Naive thymus-derived CD8-positive, alpha-beta T cell (primary cell): ENCODE data around the gene TIAM1. TPM values are rescaled to one million over a fixed set of nuclear protein-coding genes. Genes with fewer than 3 reads are reported as not detected.
A peak's percentile ranks its signal among the peaks of the same experiment; 100 is the strongest.

Experiments
- ATAC-seq, 2 donors: fragments of 150-1000 bp; cut with Tn5 transposase in 1 of 2; sonication (Bioruptor Pico), chemical (Tn5 transposase) in 1 of 2; 1 replicate in 1 of 2; 2 replicates in 1 of 2; pipeline ENCODE4 v1.10.0; 2021; ENCODE audit warnings: mild to moderate bottlenecking in 2 of 2, moderate library complexity in 2 of 2
- POLR2A ChIA-PET: fragments of 350-600 bp; sonication (Branson Sonifier 250); formaldehyde crosslinking; loops from one replicate; lab custom pipeline; 2021; ENCODE audit warnings: antibody characterized with exemption; lab: Charles Lee
- DNase-seq, 10 donors: peaks; one replicate each; pipeline versions ENCODE4 v3.0.0 to v3.0.0-alpha.2; 2020 to 2022
- H3K27ac Mint-ChIP-seq, 10 donors: one replicate each; pipeline ENCODE4 v1.8.0; 2020 to 2022; ENCODE audit warnings: mild to moderate bottlenecking in 10 of 10, mixed read lengths in 10 of 10, moderate library complexity in 4 of 10, inconsistent platforms in 1 of 10
- H3K27me3 Mint-ChIP-seq, 5 donors: one replicate each; pipeline ENCODE4 v1.8.0; 2021 to 2022; ENCODE audit warnings: mixed read lengths in 5 of 5
- H3K36me3 Mint-ChIP-seq, 3 donors: one replicate each; pipeline ENCODE4 v1.8.0; 2020 to 2022; ENCODE audit warnings: mixed read lengths in 3 of 3, mild to moderate bottlenecking in 2 of 3, inconsistent platforms in 1 of 3
- H3K4me1 Mint-ChIP-seq, 4 donors: one replicate each; pipeline ENCODE4 v1.8.0; 2021 to 2022; ENCODE audit warnings: mixed read lengths in 4 of 4
- H3K4me3 Mint-ChIP-seq, 10 donors: one replicate each; pipeline ENCODE4 v1.8.0; 2020 to 2022; ENCODE audit warnings: mild to moderate bottlenecking in 10 of 10, mixed read lengths in 10 of 10, moderate library complexity in 6 of 10, inconsistent platforms in 1 of 10
- H3K9me3 Mint-ChIP-seq, 9 donors: one replicate each; pipeline ENCODE4 v1.8.0; 2020 to 2022; ENCODE audit warnings: mixed read lengths in 9 of 9, mild to moderate bottlenecking in 3 of 9, inconsistent platforms in 1 of 9, moderate library complexity in 1 of 9
- polyA plus RNA-seq, 3 donors: library from polyadenylated mRNA; unstranded; fragments of 300-500 nt; fragmentation: Illumina TruSeq; gene quantifications; one replicate each; pipeline ENCODE4 v1.2.3, GENCODE V29; 2021
- total RNA-seq, 8 experiments: library from RNA in 2 of 8; stranded (reverse) in 2 of 8; gene quantifications; one replicate each; pipeline ENCODE4 v1.2.3 and lab custom pipeline; 2021 to 2026

Gene TIAM1
- total and polyA plus RNA-seq, 5 experiments from 2014 or later = 2.7 to 9.8 (median 4.0) TPM

GRCh38 chr21:31107176-31107785, 236.8 kb downstream of the TIAM1 start:
- ATAC-seq = no peak
- POLR2A ChIA-PET = interaction anchor here (1.1 kb wide), 1 partner anchor 74 kb away, joined by 3 read pairs; no protein-coding TSS in a partner anchor
- Mint-ChIP-seq H3K27me3 (no peaks in the 10 kb centered on the region), H3K9me3 (no peaks in the 10 kb centered on the region), H3K4me1 (peaks cover 7 to 33% (median 20%) of the 10 kb centered on the region in 4 donors), H3K36me3 (peaks cover 0 to 8% (median 0%) of the 10 kb centered on the region in 3 donors), H3K4me3 (no peak overlapping the region), H3K27ac (peak overlapping the region in 2 of 10 donors; percentile 6 to 57)
- no peak for DNase-seq

DNA sequence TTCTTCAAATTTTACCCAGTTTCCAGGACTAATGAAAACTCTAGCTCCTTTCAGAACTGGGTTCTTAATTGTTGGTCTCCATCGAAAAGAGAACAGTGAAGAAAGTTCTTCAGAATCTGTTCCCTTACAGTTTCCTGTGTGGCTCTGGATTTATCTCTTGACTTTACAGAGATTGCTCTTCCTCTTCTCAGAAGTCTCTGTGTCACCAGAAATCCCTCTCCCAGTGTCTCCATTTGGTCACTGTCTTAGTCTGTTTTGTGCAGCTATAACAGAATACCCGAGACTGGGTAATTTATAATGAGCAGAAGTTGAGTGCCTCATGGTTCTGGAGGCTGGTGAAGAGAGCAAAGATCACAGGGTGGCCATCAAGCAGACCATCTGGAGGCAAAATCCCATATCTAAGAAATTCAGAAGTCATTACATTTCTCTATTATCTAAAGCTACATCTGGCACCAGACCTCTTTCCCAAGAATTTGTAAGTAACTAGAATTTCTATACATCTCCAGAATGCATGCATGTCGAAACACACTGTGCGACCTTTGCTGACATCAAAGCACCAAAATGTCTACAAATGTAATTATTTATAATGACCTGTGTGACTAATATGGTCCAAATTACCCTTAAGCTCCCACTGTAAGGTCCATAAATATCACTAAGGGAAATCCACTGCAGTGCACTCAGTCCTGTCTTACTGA, 240.3 kb downstream of the TIAM1 start:
- peaks cover 5 to 31% (median 21%) of the 10 kb centered on the region in 4 donors for H3K4me1 Mint-ChIP-seq

GRCh38 chr21:31103163-31103562, 240.9 kb downstream of the TIAM1 start:
- Mint-ChIP-seq H3K4me3 (no peak overlapping the region), H3K27ac (peak overlapping the region in 1 of 10 donors; percentile 43), H3K36me3 (peaks cover 0 to 8% (median 0%) of the 10 kb centered on the region in 3 donors), H3K4me1 (peaks cover 7 to 31% (median 23%) of the 10 kb centered on the region in 4 donors), H3K9me3 (no peaks in the 10 kb centered on the region), H3K27me3 (peaks cover 0 to 1% (median 0%) of the 10 kb centered on the region in 5 donors)
- POLR2A ChIA-PET = interaction anchor here (0.6 to 2.2 kb wide), 2 partner anchors 79 to 278 kb away, joined by 5 to 9 read pairs; no protein-coding TSS in a partner anchor
- DNase-seq (no peak), ATAC-seq (no peak)

More for the DNA sequence above, 240.3 kb downstream of the TIAM1 start:
- H3K36me3 Mint-ChIP-seq = peaks cover 0 to 8% (median 0%) of the 10 kb centered on the region in 3 donors
- H3K27ac Mint-ChIP-seq = no peak overlapping the region
- DNase-seq (no peak), ATAC-seq (no peak)
- no peaks in the 10 kb centered on the region for H3K9me3 Mint-ChIP-seq
- POLR2A ChIA-PET = interaction anchor here (0.6 to 2.2 kb wide), 2 partner anchors 78 to 279 kb away, joined by 5 to 9 read pairs; no protein-coding TSS in a partner anchor
- no peaks in the 10 kb centered on the region for H3K27me3 Mint-ChIP-seq
- no peak overlapping the region for H3K4me3 Mint-ChIP-seq

GRCh38 chr21:31099122-31099521, 244.9 kb downstream of the TIAM1 start:
- Mint-ChIP-seq H3K27ac (no peak overlapping the region), H3K4me3 (no peak overlapping the region), H3K9me3 (peaks cover 0 to 10% (median 3%) of the 10 kb centered on the region in 9 donors), H3K36me3 (peaks cover 0 to 10% (median 6%) of the 10 kb centered on the region in 3 donors), H3K4me1 (peaks cover 4 to 27% (median 21%) of the 10 kb centered on the region in 4 donors), H3K27me3 (peaks cover 0 to 4% (median 1%) of the 10 kb centered on the region in 5 donors)
- ATAC-seq (no peak), DNase-seq (no peak)
- POLR2A ChIA-PET = interaction anchor here (0.7 to 2.2 kb wide), 2 partner anchors 34 to 44 kb away, joined by 3 to 5 read pairs; no protein-coding TSS in a partner anchor

DNA sequence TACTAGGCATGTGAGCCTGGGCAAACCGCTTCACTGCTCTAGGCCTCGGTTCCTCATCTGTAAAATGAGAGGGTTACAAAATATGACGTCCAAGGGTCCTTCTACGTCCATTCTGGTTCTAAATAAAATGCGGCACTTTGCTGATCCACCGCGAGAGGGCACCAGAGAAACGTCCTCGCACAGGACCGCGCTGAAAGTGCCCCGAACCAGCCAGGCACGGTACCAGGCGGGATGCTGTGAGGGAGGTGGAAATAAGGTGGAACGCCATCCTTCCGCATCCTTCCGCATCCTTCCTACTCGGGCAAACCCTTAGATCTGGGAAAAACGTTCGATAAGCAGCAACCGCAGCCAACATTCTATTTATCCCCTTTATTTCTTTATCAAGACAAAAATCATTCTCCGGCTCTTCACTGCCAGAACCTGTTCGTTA, 245.5 kb downstream of the TIAM1 start:
- H3K27ac Mint-ChIP-seq = peak overlapping the region in 3 of 10 donors; percentile 43 to 75 (median 51)
- peak overlapping the region in 1 of 10 donors; percentile 11 for H3K4me3 Mint-ChIP-seq
- H3K9me3 Mint-ChIP-seq = peaks cover 0 to 10% (median 3%) of the 10 kb centered on the region in 9 donors
- POLR2A ChIA-PET = interaction anchor here (2.2 kb wide), 1 partner anchor 44 kb away, joined by 5 read pairs; no protein-coding TSS in a partner anchor
- peaks cover 5 to 22% (median 18%) of the 10 kb centered on the region in 4 donors for H3K4me1 Mint-ChIP-seq
- peak; percentile 78 to 88 for ATAC-seq
- H3K27me3 Mint-ChIP-seq = peaks cover 1 to 8% (median 6%) of the 10 kb centered on the region in 5 donors
- H3K36me3 Mint-ChIP-seq = peaks cover 0 to 10% (median 6%) of the 10 kb centered on the region in 3 donors
- peak; percentile 46 to 81 (median 67) for DNase-seq

- Mint-ChIP-seq H3K9me3 (peaks cover 0 to 10% (median 3%) of the 10 kb centered on the region in 9 donors), H3K4me1 (peaks cover 0 to 2% (median 0%) of the 10 kb centered on the region in 4 donors), H3K27ac (no peak overlapping the region), H3K36me3 (peaks cover 0 to 10% (median 6%) of the 10 kb centered on the region in 3 donors), H3K4me3 (no peak overlapping the region), H3K27me3 (peaks cover 7 to 30% (median 10%) of the 10 kb centered on the region in 5 donors)
- POLR2A ChIA-PET = interaction anchor here (0.6 kb wide), 1 partner anchor 79 kb away, joined by 3 read pairs; no protein-coding TSS in a partner anchor
- ATAC-seq = no peak
- DNase-seq = no peak
Measured at GRCh38 chr21:31092832-31093625, 251.0 kb downstream of the TIAM1 start.

- H3K4me3 Mint-ChIP-seq = no peak overlapping the region
- DNase-seq (no peak), ATAC-seq (no peak)
- POLR2A ChIA-PET = interaction anchor here (0.6 kb wide), 1 partner anchor 72 kb away, joined by 7 read pairs; no protein-coding TSS in a partner anchor
- H3K36me3 Mint-ChIP-seq = peaks cover 0 to 9% (median 6%) of the 10 kb centered on the region in 3 donors
- H3K27me3 Mint-ChIP-seq = peaks cover 8 to 41% (median 14%) of the 10 kb centered on the region in 5 donors
- H3K27ac Mint-ChIP-seq = no peak overlapping the region
- H3K9me3 Mint-ChIP-seq = peaks cover 0 to 7% (median 3%) of the 10 kb centered on the region in 9 donors
- peaks cover 2 to 16% (median 5%) of the 10 kb centered on the region in 4 donors for H3K4me1 Mint-ChIP-seq
Measured at GRCh38 chr21:31090376-31090775, 253.7 kb downstream of the TIAM1 start.

DNA sequence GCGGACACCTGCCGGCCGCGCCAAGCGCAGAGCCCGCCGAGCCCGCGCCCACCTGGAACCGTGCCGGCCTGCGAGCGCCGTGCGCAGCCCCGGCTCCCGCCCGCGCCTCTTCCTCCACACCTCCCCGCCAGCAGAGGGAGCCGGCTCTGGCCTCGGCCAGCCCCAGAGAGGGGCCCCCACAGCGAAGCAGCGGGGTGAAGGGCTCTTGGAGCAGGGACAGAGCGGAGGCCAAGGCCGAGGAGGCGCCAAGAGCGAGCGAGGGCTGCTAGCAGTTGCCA, 255.6 kb downstream of the TIAM1 start:
- POLR2A ChIA-PET = no interaction called here
- Mint-ChIP-seq H3K9me3 (no peaks in the 10 kb centered on the region), H3K4me3 (no peak overlapping the region), H3K27ac (no peak overlapping the region), H3K27me3 (peaks cover 4 to 33% (median 11%) of the 10 kb centered on the region in 5 donors), H3K4me1 (peaks cover 2 to 16% (median 4%) of the 10 kb centered on the region in 4 donors), H3K36me3 (no peaks in the 10 kb centered on the region)
- no peak for ATAC-seq
- no peak for DNase-seq

- ATAC-seq = no peak
- peak overlapping the region in 4 of 10 donors; percentile 33 to 57 (median 46) for H3K4me3 Mint-ChIP-seq
- H3K27ac Mint-ChIP-seq = no peak overlapping the region
- peaks cover 2 to 16% (median 4%) of the 10 kb centered on the region in 4 donors for H3K4me1 Mint-ChIP-seq
- no peak for DNase-seq
- POLR2A ChIA-PET = no interaction called here
- no peaks in the 10 kb centered on the region for H3K36me3 Mint-ChIP-seq
- peaks cover 4 to 27% (median 10%) of the 10 kb centered on the region in 5 donors for H3K27me3 Mint-ChIP-seq
- H3K9me3 Mint-ChIP-seq = no peaks in the 10 kb centered on the region
Measured at GRCh38 chr21:31087639-31088473, 256.2 kb downstream of the TIAM1 start.

GRCh38 chr21:31084689-31085088, 259.4 kb downstream of the TIAM1 start:
- DNase-seq = no peak
- Mint-ChIP-seq H3K4me3 (no peak overlapping the region), H3K27me3 (peaks cover 3 to 14% (median 9%) of the 10 kb centered on the region in 5 donors), H3K27ac (peak overlapping the region in 1 of 10 donors; percentile 2), H3K4me1 (peaks cover 2 to 16% (median 4%) of the 10 kb centered on the region in 4 donors), H3K9me3 (no peaks in the 10 kb centered on the region), H3K36me3 (no peaks in the 10 kb centered on the region)
- POLR2A ChIA-PET = no interaction called here
- no peak for ATAC-seq

GRCh38 chr21:31078796-31079195, 265.3 kb downstream of the TIAM1 start:
- POLR2A ChIA-PET = no interaction called here
- Mint-ChIP-seq H3K9me3 (no peaks in the 10 kb centered on the region), H3K27ac (no peak overlapping the region), H3K27me3 (peaks cover 0 to 17% (median 7%) of the 10 kb centered on the region in 5 donors), H3K36me3 (no peaks in the 10 kb centered on the region), H3K4me1 (peaks cover 0 to 1% (median 0%) of the 10 kb centered on the region in 4 donors), H3K4me3 (no peak overlapping the region)
- no peak for ATAC-seq
- no peak for DNase-seq
